SW 1271 (cell line): ENCODE results near the gene KRTAP10-11.
"Not testable (repeated sequence)": the region's sequence is repeated elsewhere in the genome, so short reads cannot be mapped to it uniquely, and the experiment has no call there.

Experiments
- DNase-seq, 2 experiments: peaks; one replicate each; lab custom pipeline; 2025; lab: John Stamatoyannopoulos, UW

The KRTAP10-11 gene

DNA sequence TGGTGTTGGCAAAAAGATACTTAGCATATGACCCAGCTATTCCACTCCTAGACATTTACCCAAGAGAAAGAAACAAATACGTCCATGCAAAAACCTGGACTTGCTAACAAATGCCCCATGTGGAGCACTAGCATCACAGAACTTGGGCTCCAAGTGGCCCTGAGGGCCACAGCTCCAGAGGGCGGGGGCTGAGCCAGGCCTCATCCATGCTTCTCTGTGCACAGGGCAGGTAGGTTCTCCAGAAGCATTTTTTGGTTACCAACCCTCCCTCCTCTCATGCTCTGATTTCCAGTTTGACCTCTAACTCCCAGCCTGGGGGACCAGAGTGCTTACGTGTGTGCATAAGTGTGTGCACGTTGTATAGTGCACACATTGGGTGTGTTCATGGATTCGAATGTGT lies 18.5 kb downstream of the KRTAP10-11 start:
- DNase-seq = no peak

DNA sequence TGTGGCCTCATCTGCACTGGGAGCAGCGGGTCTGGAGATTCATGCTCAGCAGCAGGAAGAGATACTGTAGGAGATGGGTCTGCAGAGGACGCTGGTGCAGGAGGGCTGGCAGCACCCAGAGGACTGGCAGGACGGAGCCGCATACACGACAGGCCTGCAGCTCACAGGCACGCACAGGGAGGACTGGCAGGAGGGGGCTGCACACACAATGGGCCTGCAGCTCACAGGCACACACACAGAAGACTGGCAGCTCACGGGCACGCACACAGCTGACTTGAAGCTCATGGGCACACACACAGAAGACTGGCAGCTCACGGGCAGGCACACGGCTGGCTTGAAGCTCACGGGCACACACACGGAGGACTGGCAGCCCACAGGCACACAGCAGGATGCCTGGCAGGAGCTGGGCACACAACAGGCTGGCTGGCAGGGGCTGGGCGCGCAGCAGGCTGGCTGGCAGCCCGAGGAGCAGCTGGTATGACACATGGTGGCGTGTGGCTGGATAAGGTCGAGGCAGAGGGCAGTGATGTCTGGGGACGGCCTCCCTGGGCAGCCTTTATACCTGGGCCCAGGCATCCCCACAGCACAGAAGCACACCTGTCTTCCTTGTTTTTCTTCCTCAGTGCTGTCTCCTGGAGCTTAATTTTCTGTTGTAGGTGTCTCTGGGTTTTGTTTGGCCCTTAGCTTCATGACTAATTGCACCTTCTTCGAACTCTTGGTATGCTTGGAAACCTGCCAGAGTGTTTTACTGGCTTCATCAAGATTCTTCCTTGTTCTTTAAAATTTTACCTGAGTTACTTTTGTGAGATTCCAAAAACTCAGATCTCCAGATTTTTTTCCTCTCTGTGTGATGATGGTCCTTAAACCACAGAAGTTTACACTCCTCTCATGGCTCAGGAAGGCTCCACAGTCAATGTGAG lies 20.4 kb downstream of the KRTAP10-11 start, which contains the start of gene KRTAP12-2:
KRTAP12-2 (minus strand) TSS at position 527 of the 920 bp plus-strand sequence; CDS start at position 486, 41 bp downstream.
- DNase-seq = no peak

DNA sequence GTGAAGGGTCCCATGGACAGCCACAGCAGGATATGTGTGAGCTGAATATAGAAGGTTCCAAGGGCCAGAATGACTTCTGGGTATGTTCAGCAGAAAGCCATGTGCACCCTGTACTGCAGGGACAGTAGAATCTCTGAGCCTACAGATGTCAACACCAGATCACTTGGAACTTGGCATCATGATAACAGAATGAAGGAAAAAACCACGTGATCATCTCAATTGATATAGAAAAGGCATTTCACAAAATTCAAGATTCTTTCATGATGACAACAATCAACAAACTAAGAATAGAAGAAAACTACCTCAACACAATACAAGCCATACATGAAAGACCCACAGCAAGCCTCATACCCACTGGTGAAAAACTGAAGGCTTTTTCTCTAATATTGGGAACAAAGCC lies 21.4 kb downstream of the KRTAP10-11 start:
- DNase-seq = no peak

GRCh38 chr21:44670642-44671432 lies 24.6 kb downstream of the KRTAP10-11 start:
- no peak for DNase-seq

GRCh38 chr21:44671911-44672310 lies 25.7 kb downstream of the KRTAP10-11 start:
- DNase-seq = no peak

DNA sequence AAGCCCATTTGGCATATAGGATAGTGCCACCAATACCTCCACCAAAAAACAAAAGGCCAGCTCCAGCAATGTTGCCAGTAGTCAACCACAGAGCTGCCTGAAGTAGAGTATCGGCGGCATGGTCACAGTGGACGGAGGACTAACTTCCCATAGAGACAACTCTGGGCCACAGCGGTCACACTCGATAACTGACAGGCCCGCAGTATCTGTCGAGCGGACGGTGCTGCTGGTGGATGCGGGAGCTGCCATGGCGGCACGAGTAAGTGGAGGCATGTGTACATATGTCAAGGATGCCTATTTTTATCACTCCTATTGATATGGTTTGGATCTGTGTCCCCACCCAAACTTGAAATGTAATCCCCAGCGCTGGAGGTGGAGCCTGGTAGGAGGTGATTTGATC lies 31.7 kb downstream of the KRTAP10-11 start:
- DNase-seq = no peak

- DNase-seq = no peak
These were observed 34.9 kb downstream of the KRTAP10-11 start for GRCh38 chr21:44681152-44681551.

DNA sequence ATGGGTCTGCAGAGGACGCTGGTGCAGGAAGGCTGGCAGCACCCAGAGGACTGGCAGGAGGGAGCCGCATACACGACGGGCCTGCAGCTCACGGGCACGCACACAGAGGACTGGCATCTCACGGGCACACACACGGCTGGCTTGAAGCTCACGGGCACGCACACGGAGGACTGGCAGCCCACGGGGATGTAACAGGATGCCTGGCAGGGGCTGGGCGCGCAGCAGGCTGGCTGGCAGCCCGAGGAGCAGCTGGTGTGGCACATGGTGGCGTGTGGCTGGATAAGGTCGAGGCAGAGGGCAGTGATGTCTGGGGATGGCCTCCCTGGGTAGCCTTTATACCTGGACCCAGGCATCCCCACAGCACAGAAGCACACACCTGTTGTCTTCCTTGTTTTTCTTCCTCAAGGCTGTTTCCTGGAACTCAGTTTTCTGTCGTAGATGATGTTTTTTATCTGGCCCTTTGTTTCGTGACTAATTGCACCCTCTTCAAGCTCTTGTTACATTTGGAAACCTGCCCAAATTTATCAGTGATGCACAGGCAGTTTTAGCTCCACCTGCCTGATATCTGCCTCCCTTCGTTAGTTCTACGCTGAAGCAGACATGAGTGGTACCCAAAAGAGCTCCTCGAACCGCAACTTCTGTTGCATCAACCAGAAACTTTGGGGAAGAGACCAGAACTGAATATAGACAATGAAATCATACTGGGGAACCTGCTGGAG lies 35.8 kb downstream of the KRTAP10-11 start, which contains the start of gene KRTAP12-1:
KRTAP12-1 (minus strand) TSS at position 303 of the 719 bp plus-strand sequence; CDS start at position 263, 40 bp downstream.
- no peak for DNase-seq

DNA sequence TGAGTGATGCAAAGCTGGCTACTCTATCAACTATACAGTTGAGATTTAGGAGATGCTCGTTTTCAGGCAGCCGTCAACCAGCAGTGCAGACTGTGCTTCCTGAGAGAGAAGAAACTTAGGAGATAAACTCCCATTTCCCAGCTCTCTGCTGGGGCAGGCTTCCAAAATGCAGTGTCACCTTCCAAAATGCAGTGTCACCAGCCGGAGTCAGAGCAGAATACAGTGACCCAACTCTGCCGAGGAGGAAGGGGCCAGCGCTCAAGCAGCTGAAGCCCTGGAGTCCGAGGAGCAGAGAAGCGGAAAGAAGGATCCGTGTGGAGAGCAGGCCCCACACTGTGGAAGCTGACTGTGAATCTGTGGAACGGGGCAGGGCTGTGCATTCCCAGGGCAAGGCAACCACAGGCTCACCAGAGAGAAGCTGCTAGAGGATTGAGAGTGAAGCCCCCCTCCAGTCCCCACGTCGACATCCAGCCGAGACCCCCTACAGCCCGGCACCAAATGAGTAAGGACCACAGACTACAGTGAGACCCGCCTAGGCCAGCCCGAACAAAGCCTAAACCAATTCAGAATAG lies 36.5 kb downstream of the KRTAP10-11 start:
- no peak for DNase-seq

DNA sequence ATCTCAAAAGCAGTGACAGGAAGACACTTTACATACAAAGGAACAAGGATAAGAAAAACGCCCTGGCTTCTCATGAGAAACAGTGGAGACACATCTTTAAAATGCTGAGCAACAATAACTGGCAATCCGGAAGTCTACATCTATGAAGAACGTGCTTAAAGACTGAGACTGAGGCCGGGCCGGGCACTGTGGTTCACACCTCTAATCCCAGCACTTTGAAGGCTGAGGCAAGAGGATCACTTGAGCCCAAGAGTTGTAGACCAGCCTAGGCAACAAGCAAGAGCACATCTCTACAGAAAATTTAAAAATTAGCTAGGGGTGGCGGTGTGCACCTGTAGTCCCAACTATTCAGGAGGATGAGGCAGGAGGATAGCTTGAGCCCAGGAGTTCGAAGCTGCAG lies 37.9 kb downstream of the KRTAP10-11 start:
- no peak for DNase-seq

- no peak for DNase-seq
These were observed 38.3 kb downstream of the KRTAP10-11 start for GRCh38 chr21:44684483-44684882.

- DNase-seq = not testable (repeated sequence)
These were observed 38.8 kb downstream of the KRTAP10-11 start for GRCh38 chr21:44685050-44685449.

DNA sequence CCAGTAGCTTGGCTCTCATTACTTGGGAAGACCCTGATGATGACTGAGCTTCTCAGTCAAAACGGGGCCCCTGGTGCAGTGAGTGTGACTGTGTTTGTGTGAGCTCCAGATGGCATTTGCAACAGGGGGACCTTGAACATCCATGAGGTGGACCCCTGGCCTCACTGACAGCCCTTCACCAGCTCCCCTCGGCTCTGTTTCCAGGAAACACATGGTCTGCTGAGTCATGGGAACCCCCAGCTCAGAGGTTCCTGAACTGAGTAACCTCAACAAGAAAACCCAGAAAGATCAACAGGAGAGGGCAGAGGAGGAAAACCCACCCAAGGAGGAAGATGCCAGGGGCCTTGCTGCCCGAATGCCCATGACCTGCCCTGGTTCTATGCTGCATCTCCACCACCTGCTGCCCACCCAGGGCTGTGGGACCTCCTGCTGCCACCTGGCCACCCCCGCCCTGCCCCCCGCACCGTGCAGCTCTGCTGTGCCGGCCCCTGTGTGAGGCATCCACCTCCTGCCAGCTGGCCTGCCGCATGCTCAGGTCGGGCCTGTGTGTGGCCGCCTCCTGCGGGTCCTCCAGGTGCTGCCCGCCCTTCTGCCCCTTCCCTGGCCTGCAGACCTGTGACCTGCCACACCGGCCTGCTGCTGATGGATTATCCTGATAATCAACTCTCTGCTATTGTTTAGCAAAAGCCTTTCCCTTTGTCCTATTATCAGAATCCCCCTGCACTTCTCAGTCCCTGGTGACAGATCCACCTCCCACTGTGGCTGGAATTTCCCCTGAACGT lies 40.0 kb downstream of the KRTAP10-11 start:
- no peak for DNase-seq

DNA sequence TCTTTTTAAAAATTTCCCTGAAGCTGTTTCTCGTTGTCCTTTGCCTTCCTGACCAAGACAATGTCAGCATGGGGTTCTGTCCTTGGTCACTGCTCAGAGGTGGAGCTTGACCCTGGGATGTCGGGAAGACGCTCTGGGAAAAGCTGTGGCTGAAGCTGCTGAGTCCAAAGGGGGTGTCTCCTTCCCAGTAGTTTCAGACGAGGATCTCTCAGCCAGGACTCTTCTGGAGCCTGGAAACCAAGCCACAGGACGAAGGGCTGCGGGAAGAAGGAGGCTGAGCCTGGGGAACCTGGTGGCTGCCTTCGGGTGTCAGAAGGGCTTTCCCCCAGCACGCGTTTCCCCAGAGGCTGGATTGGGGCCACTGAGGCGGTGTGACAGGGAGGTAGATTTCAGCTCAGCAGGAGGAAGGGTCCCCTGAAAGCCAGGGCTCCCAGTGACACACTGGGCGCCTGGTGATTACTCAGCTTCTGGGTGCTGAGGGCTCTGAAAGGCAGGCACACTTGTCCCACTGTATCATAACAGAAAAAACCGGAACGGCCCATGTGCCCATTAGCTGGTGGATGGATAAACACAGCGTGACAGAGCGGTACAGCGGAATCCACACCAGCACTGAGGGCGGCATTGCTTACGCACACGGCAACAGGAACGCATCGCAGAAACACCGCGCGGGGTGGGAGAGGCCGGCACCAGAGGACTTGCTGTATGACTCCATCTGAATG lies 40.8 kb downstream of the KRTAP10-11 start:
- no peak for DNase-seq

DNA sequence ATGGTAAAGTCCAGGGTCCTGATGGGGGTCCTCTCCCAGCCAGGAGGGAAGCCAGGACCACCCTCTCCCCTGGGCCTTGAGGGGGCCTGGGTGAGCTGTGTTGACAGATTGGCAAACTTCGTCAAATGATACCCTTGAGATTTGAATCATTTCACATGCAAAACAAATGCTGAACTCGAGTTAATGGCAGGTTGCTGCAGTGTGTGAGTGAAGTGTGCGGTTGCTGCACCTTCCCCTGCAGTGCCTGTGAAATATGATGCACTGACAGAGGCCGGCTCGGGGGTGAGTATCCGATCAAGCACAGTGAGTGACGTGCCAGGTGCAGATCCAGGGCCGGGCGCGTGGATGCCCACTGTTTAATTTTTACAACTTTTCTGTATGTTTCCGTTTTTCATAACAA lies 41.5 kb downstream of the KRTAP10-11 start:
- DNase-seq = no peak

- not testable (repeated sequence) for DNase-seq
These were observed 43.5 kb downstream of the KRTAP10-11 start for GRCh38 chr21:44689740-44690139.

DNA sequence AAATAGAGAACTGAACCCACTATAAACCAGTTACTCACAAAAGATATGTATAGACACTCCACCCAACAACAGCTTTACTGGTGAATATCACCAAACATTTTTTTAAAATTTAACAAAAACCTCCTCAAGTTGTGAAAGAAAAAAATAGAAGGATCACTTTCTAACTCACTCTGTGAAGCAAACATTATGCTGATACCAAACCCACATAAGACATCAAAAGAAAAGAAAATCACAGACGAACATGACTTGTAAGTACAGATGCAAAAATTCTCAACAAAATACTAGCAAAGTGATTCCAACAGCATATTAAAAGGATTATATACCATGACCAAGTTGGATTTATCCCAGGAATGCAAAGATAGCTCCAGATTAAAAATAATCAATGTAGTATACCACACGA lies 45.5 kb downstream of the KRTAP10-11 start:
- no peak for DNase-seq

DNA sequence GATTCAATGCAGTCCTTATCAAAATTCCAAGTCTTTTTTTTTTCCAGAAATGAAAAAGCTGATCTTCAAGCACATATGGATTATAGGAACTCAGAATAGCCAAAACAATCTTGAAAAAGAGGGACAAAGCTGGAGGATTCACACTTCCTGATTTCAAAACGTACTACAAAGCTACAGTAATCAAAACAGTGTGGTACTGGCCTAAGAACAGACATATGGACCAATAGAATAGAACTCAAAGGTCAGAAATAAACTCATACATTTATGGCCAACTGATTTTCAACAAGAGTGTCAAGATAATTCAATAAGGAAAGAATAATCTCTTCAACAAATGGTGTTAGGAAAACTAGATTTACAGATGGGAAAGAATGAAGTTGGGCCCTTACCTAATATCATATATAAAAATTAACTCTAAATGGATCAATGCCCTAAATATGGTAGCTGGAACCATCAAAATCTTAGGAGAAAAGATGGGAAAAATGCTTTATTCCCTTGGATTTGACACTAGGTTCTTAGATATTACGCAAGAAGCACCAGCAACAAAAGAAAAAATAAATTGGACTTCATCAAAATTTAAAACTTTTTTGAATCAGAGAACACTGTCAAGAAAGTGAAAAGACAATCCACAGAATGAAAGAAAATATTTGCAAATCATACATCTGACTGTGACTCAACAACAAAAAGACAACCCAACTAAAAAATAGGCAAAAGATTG lies 46.7 kb downstream of the KRTAP10-11 start:
- DNase-seq = no peak

DNA sequence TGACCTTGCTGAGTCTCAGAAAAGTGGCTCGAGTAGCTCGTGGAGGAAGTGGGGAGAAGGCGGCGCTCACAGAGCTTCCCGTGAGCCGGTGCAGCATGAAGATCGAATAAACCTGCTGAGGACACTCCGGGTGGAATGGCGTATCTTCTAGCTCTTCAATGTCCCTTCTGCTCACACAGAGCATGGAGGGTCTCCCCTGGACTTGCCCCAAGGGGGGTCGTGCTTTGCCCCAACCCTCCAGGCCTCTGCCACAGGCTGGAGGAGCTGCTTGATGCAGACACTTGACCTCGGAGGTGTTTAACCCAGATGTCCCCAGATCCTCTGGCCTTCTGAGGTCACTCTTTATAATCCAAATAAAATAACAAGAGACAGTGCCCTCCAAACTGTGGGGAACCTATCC lies 48.6 kb downstream of the KRTAP10-11 start:
- no peak for DNase-seq

GRCh38 chr21:44695184-44695583 lies 49.0 kb downstream of the KRTAP10-11 start:
- DNase-seq = no peak
